Measurements from ENCODE around the gene HTR1D. TPM values are rescaled to one million over a fixed set of nuclear protein-coding genes. Genes with fewer than 3 reads are reported as not detected.
"Not testable (repeated sequence)": the region's sequence is repeated elsewhere in the genome, so short reads cannot be mapped to it uniquely, and the experiment has no call there.

The HTR1D gene
- not detected for total RNA-seq
- long read RNA-seq = 0 reads

GRCh38 chr1:23217421-23218115 is at the start of gene HTR1D:
HTR1D (minus strand) TSS chr1:23217502; CDS start chr1:23194219, 23,283 bp downstream.
- DNase-seq (ENCODE audit: low spot score) = no peak

- DNase-seq (ENCODE audit: low spot score) = no peak
Measured at GRCh38 chr1:23263380-23263887, 46.1 kb upstream of the HTR1D start.

GRCh38 chr1:23258082-23258481 is 40.8 kb upstream of the HTR1D start:
- not testable (repeated sequence) for DNase-seq (ENCODE audit: low spot score)

GRCh38 chr1:23257371-23257770 is 40.1 kb upstream of the HTR1D start:
- not testable (repeated sequence) for DNase-seq (ENCODE audit: low spot score)

- no peak for DNase-seq (ENCODE audit: low spot score)
Measured at GRCh38 chr1:23254584-23254983, 37.3 kb upstream of the HTR1D start.

GRCh38 chr1:23251812-23252211 is 34.5 kb upstream of the HTR1D start:
- DNase-seq (ENCODE audit: low spot score) = no peak

GRCh38 chr1:23249787-23250454 is 32.6 kb upstream of the HTR1D start:
- no peak for DNase-seq (ENCODE audit: low spot score)

GRCh38 chr1:23247276-23247675 is 30.0 kb upstream of the HTR1D start:
- no peak for DNase-seq (ENCODE audit: low spot score)

GRCh38 chr1:23246274-23246673 is 29.0 kb upstream of the HTR1D start:
- DNase-seq (ENCODE audit: low spot score) = no peak

GRCh38 chr1:23244256-23244761 is 27.0 kb upstream of the HTR1D start:
- DNase-seq (ENCODE audit: low spot score) = no peak

GRCh38 chr1:23242414-23242813 is 25.1 kb upstream of the HTR1D start:
- DNase-seq (ENCODE audit: low spot score) = no peak

- no peak for DNase-seq (ENCODE audit: low spot score)
Measured at GRCh38 chr1:23239638-23240295, 22.5 kb upstream of the HTR1D start.

- DNase-seq (ENCODE audit: low spot score) = no peak
Measured at GRCh38 chr1:23238565-23238964, 21.3 kb upstream of the HTR1D start.

- DNase-seq (ENCODE audit: low spot score) = no peak
Measured at GRCh38 chr1:23237508-23237907, 20.2 kb upstream of the HTR1D start.

- DNase-seq (ENCODE audit: low spot score) = no peak
Measured at GRCh38 chr1:23227806-23228205, 10.5 kb upstream of the HTR1D start.

GRCh38 chr1:23224739-23225648 is 7.7 kb upstream of the HTR1D start:
- DNase-seq (ENCODE audit: low spot score) = no peak

- DNase-seq (ENCODE audit: low spot score) = not testable (repeated sequence)
Measured at GRCh38 chr1:23223963-23224362, 6.7 kb upstream of the HTR1D start.

- not testable (repeated sequence) for DNase-seq (ENCODE audit: low spot score)
Measured at GRCh38 chr1:23223490-23223951, 6.2 kb upstream of the HTR1D start.

GRCh38 chr1:23222742-23223141 is 5.4 kb upstream of the HTR1D start:
- no peak for DNase-seq (ENCODE audit: low spot score)

- DNase-seq (ENCODE audit: low spot score) = no peak
Measured at GRCh38 chr1:23222331-23222730, 5.0 kb upstream of the HTR1D start.

GRCh38 chr1:23221107-23221506 is 3.8 kb upstream of the HTR1D start:
- no peak for DNase-seq (ENCODE audit: low spot score)
